Mesenchymal stem cell (in vitro differentiated cells and primary cell): ENCODE measurements around the gene PGAP6.

ENCODE experiments used
- DNase-seq: peaks from one replicate; pipeline ENCODE4 v3.0.0-alpha.2; 2013
- H2AFZ ChIP-seq: one replicate; pipeline ENCODE4 v1.6.1; 2013; ENCODE audit warnings: low read depth, mild to moderate bottlenecking, control low read depth, inconsistent platforms, low read length, moderate library complexity
- H2AK5ac ChIP-seq: 2 replicates; pipeline ENCODE4 v1.6.1; 2013; ENCODE audit warnings: low read length, moderate library complexity, mild to moderate bottlenecking, inconsistent platforms; ENCODE audit not compliant: severe bottlenecking
- H2BK120ac ChIP-seq: one replicate; pipeline ENCODE4 v1.6.1; 2013; ENCODE audit warnings: low read depth, mild to moderate bottlenecking, inconsistent platforms, low read length, moderate library complexity
- H2BK12ac ChIP-seq, 2 experiments: one replicate each; pipeline ENCODE4 v1.6.1; 2013; ENCODE audit warnings: inconsistent platforms in 2 of 2, low read length in 2 of 2, mild to moderate bottlenecking in 2 of 2, moderate library complexity in 2 of 2, control low read depth in 1 of 2
- H2BK15ac ChIP-seq: one replicate; pipeline ENCODE4 v1.6.1; 2013; ENCODE audit warnings: mild to moderate bottlenecking, low read depth, inconsistent platforms; ENCODE audit not compliant: poor library complexity, severe bottlenecking
- H2BK5ac ChIP-seq: 2 replicates; pipeline ENCODE4 v1.6.1; 2013; ENCODE audit warnings: low read depth, mild to moderate bottlenecking, low read length, control low read depth, inconsistent platforms; ENCODE audit not compliant: poor library complexity, severe bottlenecking
- H3K14ac ChIP-seq, 2 experiments: one replicate each; pipeline ENCODE4 v1.6.1; 2013; ENCODE audit warnings: inconsistent platforms in 2 of 2, low read length in 2 of 2, control low read depth in 1 of 2, mild to moderate bottlenecking in 1 of 2, moderate library complexity in 1 of 2
- H3K18ac ChIP-seq, 2 experiments: one replicate each; pipeline ENCODE4 v1.6.1; 2013; ENCODE audit warnings: inconsistent platforms in 2 of 2, low read length in 2 of 2, control low read depth in 1 of 2, low read depth in 1 of 2, mild to moderate bottlenecking in 1 of 2
- H3K23ac ChIP-seq, 2 experiments: one replicate each; pipeline ENCODE4 v1.6.1; 2013; ENCODE audit warnings: inconsistent platforms in 2 of 2, low read length in 2 of 2, mild to moderate bottlenecking in 2 of 2, moderate library complexity in 2 of 2, control low read depth in 1 of 2
- H3K27ac ChIP-seq: 2 replicates; pipeline ENCODE4 v1.5.1; 2013; ENCODE audit warnings: mild to moderate bottlenecking, moderate library complexity, low read length, control low read depth, inconsistent platforms; ENCODE audit not compliant: poor library complexity, severe bottlenecking
- H3K27me3 ChIP-seq, 2 experiments: 2 replicates each; pipeline versions ENCODE4 v1.6.1 to v1.7.0; 2013; ENCODE audit warnings: low read length in 2 of 2, mild to moderate bottlenecking in 2 of 2, moderate library complexity in 2 of 2, control low read depth in 1 of 2, inconsistent platforms in 1 of 2; ENCODE audit not compliant: control insufficient read depth in 1 of 2, insufficient read depth in 1 of 2
- H3K36me3 ChIP-seq, 2 experiments: 2 replicates each; pipeline versions ENCODE4 v1.6.1 to v1.7.0; 2013; ENCODE audit warnings: low read length in 2 of 2, control low read depth in 1 of 2, inconsistent platforms in 1 of 2, low read depth in 1 of 2, mild to moderate bottlenecking in 1 of 2; ENCODE audit not compliant: insufficient read depth in 2 of 2, control insufficient read depth in 1 of 2
- H3K4ac ChIP-seq, 2 experiments: one replicate each; pipeline ENCODE4 v1.6.1; 2013; ENCODE audit warnings: inconsistent platforms in 2 of 2, low read length in 2 of 2, mild to moderate bottlenecking in 2 of 2, moderate library complexity in 2 of 2, control low read depth in 1 of 2, low read depth in 1 of 2
- H3K4me1 ChIP-seq: 2 replicates; pipeline ENCODE4 v1.6.1; 2013; ENCODE audit warnings: low read depth, low read length, control low read depth; ENCODE audit not compliant: control insufficient read depth, insufficient read depth
- H3K4me2 ChIP-seq: 2 replicates; pipeline ENCODE4 v1.6.1; 2013; ENCODE audit warnings: low read length, mild to moderate bottlenecking, inconsistent platforms; ENCODE audit not compliant: poor library complexity, severe bottlenecking
- H3K4me3 ChIP-seq, 2 experiments: 2 replicates each; pipeline versions ENCODE4 v1.5.1 to v1.7.0; 2013; ENCODE audit warnings: low read length in 2 of 2, mild to moderate bottlenecking in 2 of 2, control low read depth in 1 of 2, low read depth in 1 of 2; ENCODE audit not compliant: insufficient read depth in 1 of 2
- H3K79me1 ChIP-seq: replicated peaks from 2 replicates; pipeline ENCODE4 v1.6.1; 2013; ENCODE audit warnings: mild to moderate bottlenecking, control low read depth, low read length, inconsistent platforms; ENCODE audit not compliant: poor library complexity, severe bottlenecking
- H3K9ac ChIP-seq: 2 replicates; pipeline ENCODE4 v1.7.0; 2013; ENCODE audit warnings: mild to moderate bottlenecking, low read length, moderate library complexity
- H3K9me3 ChIP-seq: 2 replicates; pipeline ENCODE4 v1.7.0; 2013; ENCODE audit warnings: mild to moderate bottlenecking, low read length; ENCODE audit not compliant: control insufficient read depth
- H4K8ac ChIP-seq: one replicate; pipeline ENCODE4 v1.6.1; 2013; ENCODE audit warnings: inconsistent platforms, mild to moderate bottlenecking, low read length, moderate library complexity
- H4K91ac ChIP-seq: one replicate; pipeline ENCODE4 v1.6.1; 2013; ENCODE audit warnings: mild to moderate bottlenecking, low read length, inconsistent platforms
- WGBS: methylation state at CpG from one replicate; pipeline ENCODE4 v1.1.7; 2013; ENCODE audit warnings: mixed read lengths; 5-methylcytosine and 5-hydroxymethylcytosine counted together

The PGAP6 gene

DNA sequence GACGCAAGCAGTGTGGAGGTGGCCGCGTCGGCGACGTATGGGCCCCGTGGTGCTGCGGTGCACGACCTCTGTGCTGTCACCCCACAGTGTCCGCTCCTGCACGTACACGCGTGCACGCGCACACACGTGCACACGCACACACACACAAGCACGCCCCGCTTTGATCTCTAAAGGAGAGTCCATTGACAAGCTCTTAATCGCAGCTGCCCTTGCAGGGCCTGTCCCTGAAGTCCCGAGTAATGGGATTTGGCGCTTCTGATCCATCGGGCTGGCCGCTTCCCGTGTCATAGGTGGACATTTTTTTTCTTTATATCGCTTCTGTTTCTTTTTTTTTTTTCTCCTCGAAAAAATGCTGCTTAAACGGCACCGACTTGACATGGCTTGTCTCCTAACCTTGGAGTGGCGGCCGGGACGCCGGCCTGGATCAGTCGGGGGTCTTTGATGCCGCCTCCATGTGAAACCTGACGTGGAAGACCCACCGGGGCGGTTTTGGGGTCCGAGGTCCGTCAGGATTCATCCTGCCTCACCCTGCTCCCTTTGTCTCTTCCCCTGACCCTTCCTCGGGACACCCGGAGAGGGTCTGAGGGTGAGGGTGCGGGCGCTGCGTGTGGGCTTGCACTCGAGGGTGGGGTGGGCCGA, 21.0 kb downstream of the PGAP6 start:
- Histone ChIP-seq H3K9ac (no peak overlapping the region), H4K8ac (no peak overlapping the region), H2AFZ (no peak overlapping the region), H3K23ac (no peak overlapping the region), H3K79me1 (no peaks in the 10 kb centered on the region), H3K18ac (no peak overlapping the region), H3K27me3 (peaks cover 7 to 27% of the 10 kb centered on the region in 2 experiments), H2BK5ac (no peak overlapping the region), H3K27ac (no peak overlapping the region), H2AK5ac (no peak overlapping the region), H3K14ac (no peak overlapping the region), H3K4me3 (no peak overlapping the region), H2BK120ac (no peak overlapping the region), H4K91ac (no peak overlapping the region), H3K36me3 (peaks cover 0 to 8% of the 10 kb centered on the region in 2 experiments), H2BK12ac (no peak overlapping the region), H3K9me3 (no peaks in the 10 kb centered on the region), H3K4me1 (peaks cover 8% of the 10 kb centered on the region), H3K4ac (no peak overlapping the region), H3K4me2 (no peak overlapping the region), H2BK15ac (no peak overlapping the region)
- no peak for DNase-seq
- 95% methylated on average over 47 of the region's 47 CpGs for WGBS

DNA sequence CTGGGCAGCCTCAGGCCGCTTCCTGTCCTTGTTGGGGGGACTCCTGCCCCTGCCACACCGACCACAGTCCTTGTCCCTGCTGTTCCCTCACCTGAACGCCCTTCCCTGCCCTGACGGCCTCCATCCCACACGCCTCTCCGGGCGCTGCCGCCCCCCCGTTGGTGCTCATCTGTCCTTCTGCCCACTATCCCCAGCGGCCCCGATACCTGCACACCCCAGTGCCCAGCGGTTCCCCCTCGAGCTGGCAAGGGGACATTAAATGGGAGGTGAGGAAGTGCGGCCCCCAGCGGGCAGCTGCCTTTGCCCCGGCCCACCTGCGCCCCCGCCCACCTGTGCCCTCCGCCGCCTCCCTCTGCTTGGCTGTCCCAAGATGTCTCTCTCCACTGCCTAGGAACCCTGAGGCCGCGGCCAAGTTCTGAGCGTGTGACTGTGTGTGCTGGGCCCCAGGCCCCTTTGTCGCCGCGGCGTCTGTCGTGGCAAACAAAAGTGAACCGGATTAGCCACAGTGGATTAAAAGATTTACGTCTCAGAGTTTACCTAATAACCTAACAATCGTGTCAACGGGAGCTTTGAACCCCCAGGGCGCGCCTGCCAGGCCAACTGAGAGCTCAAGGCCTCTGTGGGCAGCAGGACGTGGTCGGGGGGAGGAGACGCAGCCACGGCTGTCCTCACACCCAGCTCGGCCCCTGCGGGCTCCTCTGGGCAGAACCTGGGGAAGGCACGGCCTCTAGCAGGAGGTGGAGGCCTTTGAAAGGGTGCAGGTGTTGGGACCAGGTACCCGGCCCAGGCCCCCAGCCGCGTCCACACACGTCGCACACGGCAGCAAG, 21.7 kb downstream of the PGAP6 start:
- Histone ChIP-seq H4K91ac (no peak overlapping the region), H3K27ac (no peak overlapping the region), H3K9ac (no peak overlapping the region), H4K8ac (no peak overlapping the region), H3K4me3 (no peak overlapping the region), H3K9me3 (no peaks in the 10 kb centered on the region), H2AFZ (no peak overlapping the region), H2BK12ac (no peak overlapping the region), H2BK5ac (no peak overlapping the region), H3K14ac (no peak overlapping the region), H3K4ac (no peak overlapping the region), H3K4me1 (peaks cover 8% of the 10 kb centered on the region), H2BK120ac (no peak overlapping the region), H3K27me3 (peaks cover 7 to 27% of the 10 kb centered on the region in 2 experiments), H2BK15ac (no peak overlapping the region), H3K23ac (no peak overlapping the region), H2AK5ac (no peak overlapping the region), H3K4me2 (no peak overlapping the region), H3K79me1 (no peaks in the 10 kb centered on the region), H3K18ac (no peak overlapping the region), H3K36me3 (peaks cover 0 to 8% of the 10 kb centered on the region in 2 experiments)
- DNase-seq: no peak
- 90% methylated on average over 44 of the region's 47 CpGs for WGBS

- Histone ChIP-seq H3K27me3 (peaks cover 1 to 20% of the 10 kb centered on the region in 2 experiments), H3K14ac (no peak overlapping the region), H2BK120ac (no peak overlapping the region), H2AK5ac (no peak overlapping the region), H3K4ac (no peak overlapping the region), H3K4me1 (peaks cover 3% of the 10 kb centered on the region), H4K8ac (no peak overlapping the region), H3K27ac (no peak overlapping the region), H2BK12ac (no peak overlapping the region), H3K4me3 (no peak overlapping the region), H3K79me1 (no peaks in the 10 kb centered on the region), H3K23ac (no peak overlapping the region), H2AFZ (no peak overlapping the region), H3K4me2 (no peak overlapping the region), H2BK5ac (no peak overlapping the region), H3K36me3 (peaks cover 0 to 3% of the 10 kb centered on the region in 2 experiments), H3K9me3 (no peaks in the 10 kb centered on the region), H3K9ac (no peak overlapping the region), H4K91ac (no peak overlapping the region), H2BK15ac (no peak overlapping the region), H3K18ac (no peak overlapping the region)
- DNase-seq: no peak
- WGBS: 82% methylated on average over 19 of the region's 19 CpGs
Measured at GRCh38 chr16:359067-359763, 22.6 kb downstream of the PGAP6 start.

DNA sequence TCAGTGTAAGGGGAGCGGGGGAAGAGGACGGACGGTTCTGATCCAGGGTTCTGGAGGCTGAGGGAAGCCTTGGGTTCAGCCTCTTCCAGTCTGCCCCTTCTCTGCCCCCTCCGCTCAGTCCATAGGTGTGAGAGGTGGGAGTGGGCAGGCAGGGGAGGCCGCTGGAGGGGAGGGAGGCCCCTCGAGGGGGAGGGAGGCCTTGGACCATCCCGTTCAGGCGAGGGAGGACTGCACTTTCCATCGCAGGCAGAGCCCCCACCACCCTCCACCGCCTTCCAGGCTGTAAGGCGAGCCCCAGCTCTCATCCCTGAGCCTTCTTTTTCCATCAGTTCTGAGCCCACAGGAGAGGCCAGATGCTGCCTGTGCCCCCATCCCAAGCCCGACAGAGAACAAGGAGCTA, 25.0 kb downstream of the PGAP6 start:
- DNase-seq: no peak
- no peak overlapping the region for H3K23ac ChIP-seq
- 81% methylated on average over 10 of the region's 12 CpGs for WGBS

More for the DNA sequence above, 25.0 kb downstream of the PGAP6 start:
- H3K18ac ChIP-seq: no peak overlapping the region
- no peak overlapping the region for H2BK120ac ChIP-seq
- no peak overlapping the region for H3K9ac ChIP-seq
- peaks cover 6% of the 10 kb centered on the region for H3K4me1 ChIP-seq
- peaks cover 0 to 3% of the 10 kb centered on the region in 2 experiments for H3K36me3 ChIP-seq
- H4K8ac ChIP-seq: no peak overlapping the region
- H2BK5ac ChIP-seq: no peak overlapping the region
- no peak overlapping the region for H3K4me3 ChIP-seq
- H3K4ac ChIP-seq: no peak overlapping the region
- no peak overlapping the region for H2BK15ac ChIP-seq
- no peak overlapping the region for H2AFZ ChIP-seq
- peaks cover 1% of the 10 kb centered on the region for H3K79me1 ChIP-seq
- H3K27ac ChIP-seq: no peak overlapping the region
- H3K27me3 ChIP-seq: peaks cover 0 to 5% of the 10 kb centered on the region in 2 experiments
- no peak overlapping the region for H2AK5ac ChIP-seq
- H3K14ac ChIP-seq: no peak overlapping the region
- no peak overlapping the region for H3K4me2 ChIP-seq
- H2BK12ac ChIP-seq: no peak overlapping the region
- no peaks in the 10 kb centered on the region for H3K9me3 ChIP-seq
- no peak overlapping the region for H4K91ac ChIP-seq
